Measurements from ENCODE around the gene UBL3.

- TF ChIP-seq POLR2A (IDR thresholded peaks at IDR 0.05; ENCODE audit: low read depth, low read length) = no peak
- TF ChIP-seq TAF1 (IDR thresholded peaks at IDR 0.05; ENCODE audit: borderline replicate concordance, low read depth, low read length) = no peak
- no peak for TF ChIP-seq POLR2AphosphoS5 (IDR thresholded peaks at IDR 0.05; ENCODE audit: low read depth, low read length)
Observed at GRCh38 chr13:29799041-29799440, 51.4 kb downstream of the UBL3 start.
